Type B pancreatic cell (in vitro differentiated cells): ENCODE data around the gene THAP6. TPM values are rescaled to one million over a fixed set of nuclear protein-coding genes. Genes with fewer than 3 reads are reported as not detected.

Experiments
- DNase-seq: peaks from one replicate; pipeline ENCODE4 v3.0.0; 2021; ENCODE audit warnings: mixed read lengths; ENCODE audit not compliant: unreplicated experiment; ENCODE audit errors: extremely low spot score
- H3K27ac Mint-ChIP-seq: 2 replicates; pipeline ENCODE4 v1.8.0; 2021; ENCODE audit warnings: mild to moderate bottlenecking, mixed read lengths
- H3K27me3 Mint-ChIP-seq: 2 replicates; pipeline ENCODE4 v1.8.0; 2021; ENCODE audit warnings: mixed read lengths
- H3K36me3 Mint-ChIP-seq: 2 replicates; pipeline ENCODE4 v1.8.0; 2021; ENCODE audit warnings: mixed read lengths
- H3K4me1 Mint-ChIP-seq: one replicate; pipeline ENCODE4 v1.8.0; 2021; ENCODE audit warnings: mixed read lengths; ENCODE audit not compliant: unreplicated experiment
- H3K4me3 Mint-ChIP-seq: 2 replicates; pipeline ENCODE4 v1.8.0; 2021; ENCODE audit warnings: mild to moderate bottlenecking, mixed read lengths
- H3K9me3 Mint-ChIP-seq: 2 replicates; pipeline ENCODE4 v1.8.0; 2021; ENCODE audit warnings: mixed read lengths
- total RNA-seq: library from RNA; stranded (reverse); gene quantifications from 2 replicates; pipeline ENCODE4 v1.2.1, GENCODE V29; 2021; ENCODE audit warnings: low replicate concordance
- TF ChIP-seq, protein P1 (sequence below): fragments of 200-600 bp; sonication (generic); conservative IDR thresholded peaks from 2 replicates; pipeline ENCODE4 v1.5.0; 2021; ENCODE audit warnings: antibody characterized with exemption, mild to moderate bottlenecking

The THAP6 gene
- total RNA-seq, 1 donor from 2014 or later, result 19.1 TPM

DNA sequence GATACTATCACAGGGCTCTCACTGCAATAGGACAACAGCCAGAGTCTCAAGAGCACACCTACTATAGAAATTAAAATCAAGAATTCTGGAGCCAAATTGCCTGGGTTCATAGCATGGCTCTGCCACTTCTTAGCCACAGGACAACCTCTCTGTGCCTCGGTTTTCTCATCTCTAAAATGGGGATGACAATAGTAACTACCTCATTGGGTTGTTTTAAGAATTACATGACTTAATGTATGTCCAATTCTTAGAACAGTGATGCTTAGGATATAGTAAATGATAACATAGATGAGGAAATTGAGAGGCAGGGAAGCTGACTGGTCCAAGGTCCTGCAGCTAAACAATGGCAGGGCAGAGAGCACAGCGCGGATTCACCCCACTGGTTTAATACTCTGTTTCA, 30.6 kb downstream of the THAP6 start:
- H3K27me3 Mint-ChIP-seq, result no peaks in the 10 kb centered on the region
- TF ChIP-seq, protein P1, sequence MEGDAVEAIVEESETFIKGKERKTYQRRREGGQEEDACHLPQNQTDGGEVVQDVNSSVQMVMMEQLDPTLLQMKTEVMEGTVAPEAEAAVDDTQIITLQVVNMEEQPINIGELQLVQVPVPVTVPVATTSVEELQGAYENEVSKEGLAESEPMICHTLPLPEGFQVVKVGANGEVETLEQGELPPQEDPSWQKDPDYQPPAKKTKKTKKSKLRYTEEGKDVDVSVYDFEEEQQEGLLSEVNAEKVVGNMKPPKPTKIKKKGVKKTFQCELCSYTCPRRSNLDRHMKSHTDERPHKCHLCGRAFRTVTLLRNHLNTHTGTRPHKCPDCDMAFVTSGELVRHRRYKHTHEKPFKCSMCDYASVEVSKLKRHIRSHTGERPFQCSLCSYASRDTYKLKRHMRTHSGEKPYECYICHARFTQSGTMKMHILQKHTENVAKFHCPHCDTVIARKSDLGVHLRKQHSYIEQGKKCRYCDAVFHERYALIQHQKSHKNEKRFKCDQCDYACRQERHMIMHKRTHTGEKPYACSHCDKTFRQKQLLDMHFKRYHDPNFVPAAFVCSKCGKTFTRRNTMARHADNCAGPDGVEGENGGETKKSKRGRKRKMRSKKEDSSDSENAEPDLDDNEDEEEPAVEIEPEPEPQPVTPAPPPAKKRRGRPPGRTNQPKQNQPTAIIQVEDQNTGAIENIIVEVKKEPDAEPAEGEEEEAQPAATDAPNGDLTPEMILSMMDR, result no peak
- no peaks in the 10 kb centered on the region for H3K36me3 Mint-ChIP-seq
- peaks cover 5% of the 10 kb centered on the region for H3K9me3 Mint-ChIP-seq
- no peak for DNase-seq
- H3K27ac Mint-ChIP-seq, result no peak overlapping the region
- H3K4me1 Mint-ChIP-seq, result peaks cover 6% of the 10 kb centered on the region
- no peak overlapping the region for H3K4me3 Mint-ChIP-seq

DNA sequence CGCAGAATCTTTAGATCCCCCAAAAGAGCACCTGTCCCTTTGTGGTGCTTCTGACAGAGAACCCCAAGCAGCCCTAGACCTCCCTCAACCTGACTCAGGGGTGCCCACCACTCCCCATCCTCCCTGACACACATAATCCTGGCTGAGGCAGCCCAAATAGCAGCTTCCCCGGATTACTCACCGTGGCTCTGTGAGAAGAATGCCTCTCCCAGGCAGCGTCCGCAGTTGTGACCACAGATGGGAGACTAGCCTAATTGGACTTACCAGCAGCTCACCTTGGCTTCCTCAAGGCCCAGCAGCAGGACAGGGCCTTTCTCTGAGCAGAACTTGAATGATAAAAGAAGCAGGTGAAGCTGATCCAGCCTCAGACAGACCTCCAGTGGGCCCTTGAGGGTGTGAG, 31.3 kb downstream of the THAP6 start:
- Mint-ChIP-seq H3K4me1 (peaks cover 6% of the 10 kb centered on the region), H3K9me3 (peaks cover 5% of the 10 kb centered on the region), H3K4me3 (no peak overlapping the region), H3K27ac (no peak overlapping the region), H3K36me3 (no peaks in the 10 kb centered on the region), H3K27me3 (no peaks in the 10 kb centered on the region)
- TF ChIP-seq, protein P1, result no peak
- DNase-seq, result no peak

DNA sequence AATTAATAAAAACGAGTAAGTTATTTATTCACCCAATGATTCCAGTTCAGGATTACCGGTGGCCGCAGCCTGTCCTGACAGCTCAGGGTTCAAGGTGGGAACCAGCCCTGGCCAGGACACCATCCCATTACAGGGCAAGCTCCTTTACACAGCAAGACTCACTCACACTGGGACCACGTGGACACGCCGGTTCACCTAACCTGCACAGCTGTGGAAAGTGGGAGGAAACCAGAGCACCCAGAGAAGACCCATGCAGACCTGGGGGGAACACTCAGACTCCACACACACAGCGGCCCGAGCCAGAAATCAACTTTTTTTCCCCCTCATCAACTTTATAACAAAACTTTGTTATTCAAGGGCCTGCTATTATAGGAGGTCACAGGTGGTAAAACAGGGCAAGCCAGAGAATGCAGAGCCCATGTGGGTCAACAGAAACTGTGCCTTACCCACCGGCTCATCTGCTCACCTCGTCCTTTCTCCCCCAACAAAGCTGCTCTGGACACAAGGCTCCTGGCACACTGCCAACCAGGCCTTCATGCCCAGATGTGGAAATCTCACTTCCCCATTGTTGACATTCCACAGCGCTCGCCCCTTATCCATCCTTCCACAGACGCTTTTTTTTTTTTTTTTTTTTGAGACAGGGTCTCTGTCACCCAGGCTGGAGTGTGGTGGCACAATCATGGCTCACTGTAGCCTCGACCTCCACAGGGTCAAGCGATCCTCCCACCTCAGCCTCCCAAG, 33.5 kb downstream of the THAP6 start:
- Mint-ChIP-seq H3K27me3 (no peaks in the 10 kb centered on the region), H3K9me3 (peaks cover 5% of the 10 kb centered on the region), H3K4me3 (no peak overlapping the region), H3K27ac (no peak overlapping the region), H3K36me3 (no peaks in the 10 kb centered on the region), H3K4me1 (peaks cover 6% of the 10 kb centered on the region)
- DNase-seq, result no peak
- TF ChIP-seq, protein P1, result no peak

DNA sequence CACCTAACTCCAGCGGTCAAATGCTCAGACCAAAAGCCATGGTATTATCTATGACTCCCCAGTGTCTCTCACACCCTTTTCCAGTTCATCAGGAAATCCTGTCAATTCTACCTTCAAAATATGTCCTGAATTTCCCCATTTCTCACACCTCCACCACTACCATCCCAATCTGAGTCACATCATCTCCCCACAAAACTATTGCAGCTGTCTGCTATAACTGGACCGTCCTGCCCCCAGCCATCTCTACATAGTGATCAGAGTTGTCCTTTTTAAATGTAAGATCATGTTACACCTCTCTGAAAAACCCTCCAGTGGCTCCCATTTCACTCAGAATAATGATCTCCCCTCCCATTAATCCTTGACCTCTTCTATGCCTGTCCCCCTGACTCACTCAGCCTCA, 34.7 kb downstream of the THAP6 start:
- TF ChIP-seq, protein P1, result no peak
- DNase-seq, result no peak
- H3K4me1 Mint-ChIP-seq, result peaks cover 6% of the 10 kb centered on the region
- H3K27me3 Mint-ChIP-seq, result no peaks in the 10 kb centered on the region
- H3K9me3 Mint-ChIP-seq, result peaks cover 5% of the 10 kb centered on the region
- H3K36me3 Mint-ChIP-seq, result no peaks in the 10 kb centered on the region
- no peak overlapping the region for H3K27ac Mint-ChIP-seq
- H3K4me3 Mint-ChIP-seq, result no peak overlapping the region

DNA sequence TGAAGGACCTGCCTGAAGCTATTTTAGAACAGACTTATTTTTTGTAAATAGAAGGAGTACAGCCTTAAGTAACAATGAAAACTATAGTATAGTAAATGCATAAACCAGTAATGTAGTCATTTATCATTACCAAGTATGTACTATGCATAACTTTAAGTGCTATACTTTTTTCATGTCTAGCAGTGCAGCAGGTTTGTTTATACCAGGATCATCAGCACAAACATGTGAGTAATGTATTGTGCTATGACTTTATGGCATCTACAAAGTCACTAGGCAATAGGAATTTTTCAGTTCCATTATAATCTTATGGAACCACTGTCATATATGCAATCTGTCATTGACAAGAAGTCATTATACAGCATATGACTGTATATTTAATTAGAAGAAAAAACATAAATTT, 38.2 kb downstream of the THAP6 start:
- H3K27ac Mint-ChIP-seq, result no peak overlapping the region
- no peak overlapping the region for H3K4me3 Mint-ChIP-seq
- no peaks in the 10 kb centered on the region for H3K27me3 Mint-ChIP-seq
- peaks cover 10% of the 10 kb centered on the region for H3K4me1 Mint-ChIP-seq
- H3K9me3 Mint-ChIP-seq, result peaks cover 5% of the 10 kb centered on the region
- no peak for DNase-seq
- TF ChIP-seq, protein P1, result no peak
- no peaks in the 10 kb centered on the region for H3K36me3 Mint-ChIP-seq
